NCI-H187 (cell line): Measurements from ENCODE around the gene FYN.

Source experiments
- DNase-seq, 2 experiments: peaks; one replicate each; lab custom pipeline; 2025; lab: John Stamatoyannopoulos, UW

The FYN gene

DNA sequence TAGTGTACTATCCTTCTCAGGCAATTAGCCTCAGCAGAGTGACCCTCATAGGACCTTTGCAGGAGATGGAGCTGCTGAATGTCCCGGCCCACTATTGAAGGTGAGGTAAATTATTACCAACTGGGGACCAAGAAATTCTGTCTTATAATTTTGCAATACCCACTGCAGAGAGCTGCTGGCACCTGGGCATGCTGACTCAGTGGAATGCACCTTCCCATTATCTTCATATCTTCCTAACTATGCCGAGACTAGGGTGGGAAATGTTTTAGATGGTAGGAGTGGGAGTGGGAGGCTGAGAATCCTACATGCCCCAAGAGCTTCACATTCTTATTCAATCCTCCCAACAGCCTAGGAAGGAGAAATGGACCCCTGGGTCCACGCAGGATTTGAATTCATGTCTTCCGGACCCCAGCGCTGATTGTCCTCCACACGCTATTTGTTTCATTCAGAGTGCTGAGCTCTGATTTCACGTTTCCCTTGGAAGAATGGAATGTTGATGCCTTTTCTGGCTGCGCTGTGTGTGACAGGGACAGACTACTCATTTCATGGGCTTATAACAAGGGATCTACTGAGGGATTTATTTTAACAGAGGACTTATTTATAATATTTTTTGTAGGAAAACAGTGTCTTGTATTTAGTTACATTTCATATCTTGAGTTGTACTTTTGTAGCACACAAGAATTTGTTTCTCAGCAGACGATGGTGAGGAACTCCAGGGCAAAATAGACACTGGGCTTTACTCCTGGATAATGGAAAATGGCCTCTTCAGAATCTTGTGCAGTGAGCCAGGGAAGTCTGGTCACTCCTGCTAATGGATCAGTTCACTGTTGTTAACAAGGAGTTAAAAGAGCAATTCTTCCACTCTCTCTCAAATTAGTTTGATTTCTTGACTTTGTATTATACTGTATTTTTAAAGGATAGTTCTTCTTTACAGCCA lies 66.4 kb downstream of the FYN start:
- no peak for DNase-seq

DNA sequence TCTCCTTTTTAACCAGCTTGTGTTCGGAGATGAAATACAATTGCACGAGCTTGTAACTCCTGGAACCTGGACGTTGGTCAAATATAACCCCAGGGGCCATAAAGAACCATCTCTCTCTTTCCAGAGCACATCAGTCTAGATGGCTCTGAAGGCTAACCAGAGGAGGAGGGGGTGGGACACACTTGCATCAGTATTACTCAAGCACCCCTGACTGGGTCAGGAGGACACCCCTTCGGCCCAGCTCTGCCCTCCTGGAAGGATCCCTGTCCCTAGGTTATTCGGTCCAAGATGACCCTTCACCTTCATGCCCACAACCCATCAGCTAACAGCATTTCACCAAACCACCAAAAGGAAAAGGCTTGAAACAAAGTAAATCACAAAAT lies 67.1 kb downstream of the FYN start:
- no peak for DNase-seq

DNA sequence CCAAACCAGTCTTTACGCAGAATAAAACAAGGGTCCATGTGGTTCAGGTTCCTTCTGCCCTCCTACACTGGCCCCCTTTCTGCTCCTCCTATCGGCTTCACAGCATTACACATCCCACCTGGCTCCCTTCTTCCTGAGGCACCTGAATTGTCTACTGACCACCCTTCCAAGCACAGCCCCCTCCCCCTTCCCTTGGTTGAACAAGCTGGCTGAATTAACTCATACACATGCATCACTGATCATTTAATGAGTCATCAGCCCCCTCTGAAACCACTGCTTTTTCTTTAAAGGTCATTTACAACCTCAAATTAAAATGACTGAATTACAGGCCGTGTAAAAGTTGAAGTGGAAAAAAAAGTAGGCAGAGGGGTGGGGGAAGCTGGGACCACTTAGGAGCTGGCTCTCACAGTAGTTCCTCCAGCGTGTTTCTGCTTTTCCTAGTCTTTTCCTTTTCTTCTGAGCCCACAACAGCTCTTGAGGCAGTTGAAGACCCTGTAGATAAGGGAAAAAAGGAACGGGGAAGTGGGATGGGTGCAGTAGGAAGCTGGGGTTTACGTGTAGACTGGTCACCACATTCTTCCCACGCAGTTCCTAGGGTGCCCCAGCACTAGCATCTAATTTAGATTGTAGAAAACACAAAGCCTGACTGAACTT lies 67.6 kb downstream of the FYN start:
- DNase-seq: no peak

- DNase-seq: no peak
These were observed 68.5 kb downstream of the FYN start for GRCh38 chr6:111804627-111805235.

GRCh38 chr6:111803804-111804203 lies 69.4 kb downstream of the FYN start:
- no peak for DNase-seq

- DNase-seq: no peak
These were observed 69.9 kb downstream of the FYN start for GRCh38 chr6:111803371-111803770.

DNA sequence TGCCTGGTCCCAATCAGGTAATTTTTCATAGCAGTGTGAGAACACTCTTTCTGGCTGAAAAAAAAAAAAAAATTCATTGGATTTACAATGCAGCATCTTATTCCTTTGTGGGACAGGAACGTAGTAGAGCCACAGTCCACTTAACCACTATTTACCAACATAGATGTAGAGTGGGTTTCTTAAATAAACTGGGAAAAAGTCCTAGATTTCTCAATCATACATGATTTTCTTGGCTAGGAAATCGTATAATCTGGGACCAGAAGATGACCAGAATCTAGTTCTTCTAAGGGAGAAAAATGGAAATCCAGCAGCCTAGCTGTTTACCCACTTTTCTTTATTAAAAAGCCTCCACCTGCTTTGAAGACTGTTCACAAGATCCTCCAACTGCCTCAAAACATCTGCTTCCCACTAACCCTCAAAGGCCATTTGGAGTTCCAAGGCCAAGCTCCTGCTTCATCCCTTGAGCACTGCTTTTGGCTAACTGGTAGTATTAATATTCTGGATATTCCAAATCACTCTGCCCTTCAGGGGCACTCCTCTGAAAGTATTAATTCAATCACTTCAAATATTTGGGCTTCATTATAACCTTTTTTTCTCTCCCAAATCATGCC lies 70.4 kb downstream of the FYN start:
- DNase-seq: no peak

DNA sequence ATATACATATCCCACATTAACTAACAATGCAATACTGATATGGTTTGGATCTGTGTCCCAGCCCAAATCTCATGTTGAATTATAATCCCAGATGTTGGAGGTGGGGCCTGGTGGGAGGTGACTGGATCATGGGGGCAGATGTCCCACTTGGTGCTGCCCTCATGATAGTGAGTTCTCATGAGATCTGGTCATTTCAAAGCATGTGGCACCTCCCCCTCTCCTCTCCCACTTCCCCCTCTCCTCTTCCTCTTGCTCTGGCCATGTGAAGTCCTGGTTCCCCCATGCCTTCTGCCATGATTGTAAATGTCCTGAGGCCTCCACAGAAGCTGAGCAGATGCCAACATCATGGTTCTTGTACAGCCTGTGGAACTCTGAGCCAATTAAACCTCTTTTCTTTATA lies 71.2 kb downstream of the FYN start:
- no peak for DNase-seq

GRCh38 chr6:111800821-111801220 lies 72.4 kb downstream of the FYN start:
- DNase-seq: no peak

GRCh38 chr6:111800259-111800765 lies 72.9 kb downstream of the FYN start:
- no peak for DNase-seq

GRCh38 chr6:111799576-111800258 lies 73.5 kb downstream of the FYN start:
- DNase-seq: no peak

- DNase-seq: no peak
These were observed 74.9 kb downstream of the FYN start for GRCh38 chr6:111798281-111798725.

GRCh38 chr6:111796310-111796918 lies 76.8 kb downstream of the FYN start:
- DNase-seq: no peak

DNA sequence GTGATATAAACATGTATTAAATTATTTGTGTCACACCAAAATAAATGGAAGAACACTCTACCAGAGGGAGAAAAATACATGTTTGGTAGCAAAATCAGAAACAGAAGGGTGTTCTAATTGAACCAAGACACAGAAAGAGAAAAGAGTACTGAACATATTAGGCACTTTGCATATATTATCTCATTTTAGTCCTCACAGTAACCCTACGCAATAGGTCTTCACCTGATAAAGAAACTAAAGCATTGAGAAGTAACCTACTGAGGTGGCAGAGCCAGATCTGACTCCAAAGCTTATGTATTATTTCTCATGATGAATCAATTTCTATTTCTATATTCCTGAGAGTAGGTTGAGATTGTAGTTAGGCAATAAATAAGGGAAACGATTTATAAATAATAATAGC lies 77.7 kb downstream of the FYN start:
- DNase-seq: no peak

DNA sequence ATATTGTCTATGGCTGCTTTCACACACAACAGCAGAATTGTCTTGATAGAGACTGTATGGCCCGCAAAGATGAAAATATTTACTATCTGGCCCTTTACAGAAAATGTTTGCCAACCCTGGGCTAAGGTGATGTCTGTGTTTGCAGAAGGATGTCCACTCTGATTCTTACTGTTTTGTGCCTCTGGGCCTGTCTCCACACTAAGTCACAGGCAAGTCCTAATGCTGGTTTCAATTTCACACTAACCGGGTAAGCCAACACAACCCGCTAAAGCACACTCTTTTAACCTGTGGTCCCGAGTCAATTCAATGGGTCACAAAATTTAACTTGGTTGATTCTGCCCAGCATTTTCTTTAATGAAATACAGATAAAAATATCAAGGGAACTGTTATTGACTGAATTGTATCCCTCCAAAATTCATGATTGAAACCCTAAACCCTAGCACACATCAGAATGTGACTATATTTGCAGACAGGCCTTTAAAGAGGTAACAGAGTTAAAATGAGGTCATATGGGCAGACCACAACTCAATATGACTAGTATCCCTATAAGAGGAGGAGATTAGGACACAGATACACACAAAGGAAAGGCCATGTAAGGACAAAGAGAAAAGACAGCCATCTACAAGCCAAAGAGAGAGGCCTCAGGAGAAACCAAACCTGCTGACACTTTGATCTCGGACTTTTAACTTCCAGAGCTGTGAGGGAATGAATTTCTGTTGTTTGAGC lies 78.4 kb downstream of the FYN start:
- no peak for DNase-seq

- no peak for DNase-seq
These were observed 79.0 kb downstream of the FYN start for GRCh38 chr6:111794300-111794699.

DNA sequence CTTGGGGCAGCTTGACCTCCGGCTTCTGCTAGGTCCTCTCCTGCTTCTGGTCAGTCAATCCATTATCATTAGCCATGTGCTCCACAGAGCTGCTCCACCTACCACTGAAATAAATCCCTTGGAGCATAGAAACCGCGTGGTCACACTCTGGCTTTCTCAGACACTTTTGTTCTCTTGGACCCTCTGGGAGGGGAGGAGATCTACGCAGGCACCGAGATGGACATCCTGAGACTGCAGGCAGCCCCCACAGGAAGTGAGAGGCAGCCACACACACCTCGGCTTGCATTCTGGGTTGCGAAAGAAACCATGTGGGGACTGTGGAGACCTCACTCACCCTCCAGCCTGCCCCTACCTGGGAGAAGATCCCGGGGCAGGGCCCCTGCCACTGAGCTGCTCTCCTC lies 79.5 kb downstream of the FYN start:
- no peak for DNase-seq

DNA sequence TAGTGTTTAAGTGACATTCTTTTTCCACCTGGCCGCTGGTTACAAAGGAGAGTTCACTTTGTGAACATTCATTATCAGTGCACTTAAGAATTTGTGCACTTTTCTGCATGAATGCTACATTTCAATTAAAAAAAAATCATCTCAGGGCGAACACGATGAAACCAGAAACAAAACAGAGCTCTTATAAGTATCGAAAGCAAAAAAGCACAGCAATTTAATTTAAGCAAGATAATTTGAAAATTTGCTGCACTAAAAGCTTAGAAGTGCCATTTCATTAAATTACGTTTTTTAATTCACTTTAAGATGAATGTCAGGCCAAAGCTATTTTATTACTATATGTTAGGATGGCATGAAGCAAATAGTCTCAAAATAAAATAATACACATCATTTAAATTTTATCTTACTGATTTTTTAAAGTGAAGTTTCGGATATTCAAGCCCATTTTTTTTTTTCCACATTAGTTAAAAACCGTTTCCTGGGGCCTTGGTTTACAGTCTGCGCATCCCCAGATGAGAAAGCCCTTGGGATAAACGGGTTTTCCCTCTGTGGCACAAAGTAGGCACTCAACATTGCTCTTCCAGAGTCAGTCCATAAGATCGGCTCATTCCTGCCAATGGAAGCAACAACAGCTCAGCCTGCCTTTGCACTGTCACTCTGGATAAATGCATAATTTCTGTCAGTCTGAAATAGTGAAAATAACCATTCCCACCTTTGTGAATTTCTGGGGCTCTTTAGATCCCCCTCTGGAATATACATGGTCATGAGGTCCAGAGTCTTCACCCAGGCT lies 80.1 kb downstream of the FYN start:
- no peak for DNase-seq

- DNase-seq: no peak
These were observed 81.0 kb downstream of the FYN start for GRCh38 chr6:111792241-111792640.

- DNase-seq: no peak
These were observed 81.8 kb downstream of the FYN start for GRCh38 chr6:111791415-111791814.
